T-helper 17 cell (primary cell): Measurements from ENCODE around the gene PDZRN4. TPM values are rescaled to one million over a fixed set of nuclear protein-coding genes. Genes with fewer than 3 reads are reported as not detected.
"Not testable (repeated sequence)": the region's sequence is repeated elsewhere in the genome, so short reads cannot be mapped to it uniquely, and the experiment has no call there.

Source experiments
- ATAC-seq: fragments of 150-1000 bp; cut with Tn5 transposase; 2 replicates; pipeline ENCODE4 v1.10.0; 2021; ENCODE audit warnings: mild to moderate bottlenecking, moderate library complexity
- DNase-seq, 3 donors: peaks; one replicate each; pipeline versions ENCODE4 v3.0.0 to v3.0.0-alpha.2; 2020 to 2021
- H3K9me3 ChIP-seq: one replicate; pipeline ENCODE4 v1.7.0; 2013; ENCODE audit warnings: low read length, mild to moderate bottlenecking; ENCODE audit not compliant: control insufficient read depth, poor library complexity, severe bottlenecking
- H3K27ac Mint-ChIP-seq: one replicate; pipeline ENCODE4 v1.8.0; 2022; ENCODE audit warnings: mild to moderate bottlenecking, moderate library complexity, mixed read lengths
- H3K27me3 Mint-ChIP-seq: one replicate; pipeline ENCODE4 v1.8.0; 2022; ENCODE audit warnings: mixed read lengths
- H3K36me3 Mint-ChIP-seq: one replicate; pipeline ENCODE4 v1.8.0; 2022; ENCODE audit warnings: low read depth, mixed read lengths
- H3K4me1 Mint-ChIP-seq: one replicate; pipeline ENCODE4 v1.8.0; 2022; ENCODE audit warnings: mild to moderate bottlenecking, mixed read lengths
- H3K4me3 Mint-ChIP-seq: one replicate; pipeline ENCODE4 v1.8.0; 2022; ENCODE audit warnings: mild to moderate bottlenecking, moderate library complexity, mixed read lengths
- total RNA-seq, 4 donors: library from RNA in 2 of 4; stranded (reverse) in 2 of 4; gene quantifications; one replicate each; pipeline ENCODE4 v1.2.3 and lab custom pipeline; 2022 to 2026

The PDZRN4 gene
- total RNA-seq, 2 donors from 2014 or later, result not detected

DNA sequence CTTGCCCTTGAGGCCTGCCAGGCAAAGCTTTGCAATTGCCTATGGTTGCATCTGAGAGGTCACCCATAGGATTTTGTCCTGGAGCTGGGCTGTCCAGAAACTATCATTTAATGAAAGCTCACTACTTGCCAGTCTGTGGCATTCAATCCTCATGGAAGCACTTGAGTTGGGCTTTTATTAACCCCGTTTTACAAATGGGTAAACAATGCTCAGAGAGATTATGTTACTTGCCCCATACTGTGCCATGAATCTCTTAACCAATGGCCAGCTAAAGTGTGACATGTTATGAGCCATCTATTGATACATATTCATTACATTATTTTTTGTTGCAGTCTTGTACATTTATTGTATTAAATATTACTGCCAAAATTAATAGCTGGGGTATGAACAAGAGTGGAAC, 35.9 kb downstream of the PDZRN4 start:
- H3K27ac Mint-ChIP-seq, result no peak overlapping the region
- H3K36me3 Mint-ChIP-seq, result no peaks in the 10 kb centered on the region
- peaks cover 5% of the 10 kb centered on the region for H3K9me3 ChIP-seq
- no peaks in the 10 kb centered on the region for H3K27me3 Mint-ChIP-seq
- ATAC-seq, result no peak
- H3K4me3 Mint-ChIP-seq, result no peak overlapping the region
- no peak for DNase-seq
- no peaks in the 10 kb centered on the region for H3K4me1 Mint-ChIP-seq

DNA sequence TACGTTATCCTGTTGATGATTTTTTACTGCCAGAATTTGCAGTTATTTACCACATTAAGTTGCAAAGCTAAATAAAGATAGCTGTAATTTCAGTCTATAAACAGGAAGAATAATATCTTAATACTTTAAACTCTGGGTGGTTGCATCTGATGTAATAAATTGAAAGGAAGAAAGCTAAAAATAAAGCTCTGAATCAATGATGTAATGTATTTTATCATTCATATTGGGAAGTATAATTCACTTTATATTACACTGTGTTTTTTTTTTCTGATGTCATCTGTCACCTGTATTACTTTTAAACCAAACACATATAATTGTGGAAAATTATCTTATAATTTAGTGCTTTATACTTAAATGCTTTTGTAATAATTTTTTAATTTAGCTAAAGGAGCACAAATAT, 37.1 kb downstream of the PDZRN4 start:
- H3K27ac Mint-ChIP-seq, result no peak overlapping the region

DNA sequence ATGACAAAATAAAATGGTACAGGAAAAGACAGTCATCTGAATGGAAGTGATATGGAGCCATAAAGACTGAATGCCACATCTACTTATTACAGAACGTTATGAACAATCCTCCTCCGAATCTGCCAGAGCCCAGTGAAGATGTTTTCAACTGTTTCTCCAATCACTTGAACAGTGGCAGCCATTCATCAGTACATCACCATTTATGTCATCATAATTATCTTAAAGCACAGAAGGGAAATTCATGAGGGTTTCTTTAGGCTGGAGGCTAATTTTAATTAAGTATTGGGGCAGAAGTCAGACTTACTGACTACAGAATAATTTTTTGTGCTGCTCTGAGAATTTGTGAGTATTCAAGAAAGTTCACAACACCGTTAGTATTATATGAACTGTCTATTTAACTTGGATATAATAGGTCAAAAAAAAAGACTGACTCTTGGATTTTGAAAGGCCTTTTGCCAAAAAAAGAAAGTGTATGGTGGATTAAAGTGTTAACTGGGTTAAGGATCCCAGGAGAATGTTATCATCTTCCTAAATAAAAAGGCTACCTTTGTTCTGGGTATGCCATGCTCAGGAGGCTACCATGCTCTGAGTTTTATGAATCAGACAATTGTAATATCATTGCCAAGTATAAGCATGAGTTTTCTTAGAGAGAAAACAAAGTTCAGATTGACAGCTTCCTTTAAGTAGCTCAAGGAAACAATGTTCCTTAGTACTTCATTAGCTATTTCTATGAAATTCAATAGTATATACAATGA, 40.1 kb downstream of the PDZRN4 start:
- no peaks in the 10 kb centered on the region for H3K4me1 Mint-ChIP-seq
- no peak for DNase-seq
- peaks cover 5% of the 10 kb centered on the region for H3K27me3 Mint-ChIP-seq
- ATAC-seq, result no peak
- no peak overlapping the region for H3K27ac Mint-ChIP-seq
- H3K36me3 Mint-ChIP-seq, result no peaks in the 10 kb centered on the region
- H3K9me3 ChIP-seq, result no peaks in the 10 kb centered on the region
- H3K4me3 Mint-ChIP-seq, result no peak overlapping the region

More for the DNA sequence above, 37.1 kb downstream of the PDZRN4 start:
- H3K4me1 Mint-ChIP-seq, result no peaks in the 10 kb centered on the region
- no peak overlapping the region for H3K4me3 Mint-ChIP-seq
- H3K36me3 Mint-ChIP-seq, result no peaks in the 10 kb centered on the region
- DNase-seq (no peak), ATAC-seq (no peak)
- H3K27me3 Mint-ChIP-seq, result peaks cover 3% of the 10 kb centered on the region
- peaks cover 5% of the 10 kb centered on the region for H3K9me3 ChIP-seq

DNA sequence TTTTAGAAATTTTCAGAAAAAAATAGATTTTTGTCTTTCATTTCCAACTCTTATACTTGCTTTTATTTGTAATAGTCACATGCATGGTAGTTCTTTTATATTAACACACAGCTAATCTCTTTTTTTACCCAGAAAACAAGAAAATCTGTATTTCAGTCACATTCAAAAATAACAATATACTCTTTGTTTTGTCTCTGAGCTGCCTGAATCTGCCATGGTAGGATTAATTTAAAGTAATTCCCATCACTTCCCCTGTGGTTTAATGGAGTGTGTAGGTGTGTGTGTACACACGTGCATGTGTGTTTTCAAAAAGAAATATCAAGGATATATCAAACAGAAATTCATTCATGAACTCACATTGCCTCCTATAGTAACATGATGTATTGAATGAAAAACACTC, 42.6 kb downstream of the PDZRN4 start:
- ATAC-seq, result no peak
- no peak for DNase-seq
- H3K4me1 Mint-ChIP-seq, result no peaks in the 10 kb centered on the region
- H3K27ac Mint-ChIP-seq, result no peak overlapping the region
- no peaks in the 10 kb centered on the region for H3K9me3 ChIP-seq
- peaks cover 5% of the 10 kb centered on the region for H3K27me3 Mint-ChIP-seq
- no peaks in the 10 kb centered on the region for H3K36me3 Mint-ChIP-seq
- H3K4me3 Mint-ChIP-seq, result no peak overlapping the region

DNA sequence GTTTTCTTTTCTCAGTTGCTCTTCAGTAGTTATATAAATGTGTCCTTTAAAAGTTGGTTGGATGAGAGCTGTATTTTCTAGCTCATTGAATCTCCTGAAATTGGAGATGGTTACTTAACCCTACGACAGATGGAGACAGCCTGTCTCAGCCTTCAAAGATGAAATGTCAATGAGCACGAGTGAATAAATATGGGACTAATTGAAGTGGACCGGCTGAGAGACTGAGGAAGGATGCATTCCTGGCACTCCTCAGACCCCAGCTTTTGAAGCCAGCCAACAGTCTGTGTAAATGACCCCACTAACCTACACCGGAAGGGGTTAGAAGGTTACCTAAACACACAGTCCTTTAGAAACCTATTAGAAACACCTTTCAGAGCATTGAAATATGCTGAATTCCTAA, 46.6 kb downstream of the PDZRN4 start:
- H3K27ac Mint-ChIP-seq, result no peak overlapping the region
- H3K27me3 Mint-ChIP-seq, result peaks cover 5% of the 10 kb centered on the region
- H3K9me3 ChIP-seq, result no peaks in the 10 kb centered on the region
- no peaks in the 10 kb centered on the region for H3K4me1 Mint-ChIP-seq
- H3K4me3 Mint-ChIP-seq, result no peak overlapping the region
- H3K36me3 Mint-ChIP-seq, result no peaks in the 10 kb centered on the region
- DNase-seq (no peak), ATAC-seq (no peak)

DNA sequence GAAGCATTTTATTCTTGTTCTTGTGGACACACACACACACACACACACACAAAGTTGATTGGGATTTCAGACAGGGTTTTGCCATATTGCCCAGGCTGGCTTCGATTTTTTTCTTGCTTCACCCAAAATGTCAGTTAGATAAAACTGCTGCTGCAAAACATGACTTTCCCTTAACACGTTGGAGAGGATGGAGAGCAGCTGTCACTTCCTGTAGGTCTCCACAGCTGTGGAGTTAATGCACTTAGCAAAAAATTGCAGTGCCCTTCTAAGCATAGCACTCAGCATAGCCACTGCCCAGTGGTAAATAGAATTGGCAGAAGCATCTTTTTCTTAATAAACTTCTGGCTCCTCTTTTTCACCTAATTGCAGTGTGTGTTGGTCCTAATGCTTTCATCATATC, 54.5 kb downstream of the PDZRN4 start:
- Mint-ChIP-seq H3K4me3 (no peak overlapping the region), H3K4me1 (peaks cover 3% of the 10 kb centered on the region), H3K27ac (no peak overlapping the region), H3K36me3 (no peaks in the 10 kb centered on the region), H3K27me3 (no peaks in the 10 kb centered on the region)
- H3K9me3 ChIP-seq, result no peaks in the 10 kb centered on the region
- DNase-seq, result no peak
- ATAC-seq, result no peak

DNA sequence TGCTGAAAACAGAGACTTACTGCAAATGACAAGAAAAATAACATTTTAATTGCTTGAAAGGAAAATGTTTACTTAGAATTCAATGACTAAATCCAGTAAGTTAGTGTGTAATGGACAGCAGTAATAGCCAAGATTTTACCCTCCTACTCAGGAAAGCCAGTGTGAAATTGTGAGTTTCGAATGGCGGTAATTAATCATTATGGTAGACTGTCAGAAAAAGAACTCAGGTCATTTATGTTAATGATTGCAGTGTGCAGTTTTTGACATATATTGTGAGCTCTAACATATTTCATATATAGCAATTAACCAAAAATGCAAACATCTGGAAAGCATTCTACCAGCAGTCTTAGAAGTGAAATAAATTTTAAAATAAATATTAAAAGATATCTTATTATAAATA, 60.3 kb downstream of the PDZRN4 start:
- H3K36me3 Mint-ChIP-seq, result no peaks in the 10 kb centered on the region
- H3K27ac Mint-ChIP-seq, result no peak overlapping the region
- peaks cover 7% of the 10 kb centered on the region for H3K27me3 Mint-ChIP-seq
- no peaks in the 10 kb centered on the region for H3K4me1 Mint-ChIP-seq
- DNase-seq (no peak), ATAC-seq (no peak)
- no peaks in the 10 kb centered on the region for H3K9me3 ChIP-seq
- H3K4me3 Mint-ChIP-seq, result no peak overlapping the region

DNA sequence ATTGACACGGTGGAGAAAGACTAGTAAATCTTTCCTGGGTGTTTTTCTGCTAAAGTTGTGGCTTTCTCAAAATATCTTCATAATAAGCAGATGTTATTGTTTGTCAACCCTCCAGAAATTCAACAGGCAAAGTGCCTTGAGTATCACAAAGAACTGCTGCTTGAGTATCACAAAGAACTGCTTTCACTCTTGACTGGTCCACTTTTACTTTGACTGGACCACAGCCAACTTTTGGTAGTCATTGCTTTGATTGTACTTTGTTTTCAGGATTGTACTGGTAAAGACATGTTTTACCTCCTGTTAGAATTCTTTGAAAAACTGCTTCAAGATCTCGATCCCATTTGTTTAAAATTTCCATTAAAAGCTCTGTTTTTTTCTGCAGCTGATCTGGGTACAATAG, 62.6 kb downstream of the PDZRN4 start:
- H3K27ac Mint-ChIP-seq, result no peak overlapping the region
- no peak overlapping the region for H3K4me3 Mint-ChIP-seq
- ATAC-seq (no peak), DNase-seq (no peak)
- no peaks in the 10 kb centered on the region for H3K36me3 Mint-ChIP-seq
- H3K9me3 ChIP-seq, result no peaks in the 10 kb centered on the region
- no peaks in the 10 kb centered on the region for H3K4me1 Mint-ChIP-seq
- H3K27me3 Mint-ChIP-seq, result peaks cover 7% of the 10 kb centered on the region

DNA sequence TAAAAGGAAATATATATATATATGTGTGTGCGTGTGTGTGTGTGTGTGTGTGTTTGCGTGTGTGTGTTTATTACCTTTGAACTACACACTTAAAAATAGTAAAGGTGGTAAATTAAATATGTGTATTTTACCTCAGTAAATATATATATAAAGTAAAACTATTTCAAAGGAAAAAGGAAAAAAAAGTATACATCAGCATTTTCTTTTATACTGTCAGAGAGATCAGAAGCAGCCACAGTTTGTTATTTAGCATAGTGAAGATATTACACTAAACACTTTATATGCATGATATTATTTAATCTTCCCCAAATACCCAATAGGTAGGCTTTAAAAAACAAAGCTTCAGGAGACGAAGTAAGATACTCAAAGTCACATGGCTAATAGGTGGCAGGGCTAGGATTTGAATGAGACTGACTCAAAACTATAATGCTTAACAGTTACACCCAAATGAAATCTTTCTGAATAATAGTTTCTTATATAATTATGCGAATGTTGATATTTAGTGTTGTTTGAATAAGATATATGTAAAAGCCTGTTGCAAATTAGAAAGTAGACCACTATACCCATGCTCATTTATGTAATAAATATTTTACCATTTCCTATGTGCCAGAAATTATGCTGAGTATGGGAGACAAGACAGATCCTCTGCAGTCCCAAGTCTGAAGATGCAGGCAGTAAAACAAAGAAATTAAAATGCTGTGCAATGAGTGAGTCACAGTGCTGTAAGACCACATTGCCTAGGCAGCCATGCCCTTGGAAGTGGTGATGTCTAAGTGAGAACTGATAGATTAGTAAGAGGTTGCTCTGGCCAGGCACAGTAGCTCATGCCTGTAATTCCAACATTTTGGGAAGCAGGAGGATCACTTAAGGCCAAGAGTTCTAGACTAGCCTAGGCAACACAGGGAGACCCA, 66.1 kb downstream of the PDZRN4 start:
- no peak overlapping the region for H3K27ac Mint-ChIP-seq
- no peaks in the 10 kb centered on the region for H3K36me3 Mint-ChIP-seq
- H3K9me3 ChIP-seq, result no peaks in the 10 kb centered on the region
- ATAC-seq (no peak), DNase-seq (no peak)
- peaks cover 5% of the 10 kb centered on the region for H3K27me3 Mint-ChIP-seq
- no peaks in the 10 kb centered on the region for H3K4me1 Mint-ChIP-seq
- no peak overlapping the region for H3K4me3 Mint-ChIP-seq

DNA sequence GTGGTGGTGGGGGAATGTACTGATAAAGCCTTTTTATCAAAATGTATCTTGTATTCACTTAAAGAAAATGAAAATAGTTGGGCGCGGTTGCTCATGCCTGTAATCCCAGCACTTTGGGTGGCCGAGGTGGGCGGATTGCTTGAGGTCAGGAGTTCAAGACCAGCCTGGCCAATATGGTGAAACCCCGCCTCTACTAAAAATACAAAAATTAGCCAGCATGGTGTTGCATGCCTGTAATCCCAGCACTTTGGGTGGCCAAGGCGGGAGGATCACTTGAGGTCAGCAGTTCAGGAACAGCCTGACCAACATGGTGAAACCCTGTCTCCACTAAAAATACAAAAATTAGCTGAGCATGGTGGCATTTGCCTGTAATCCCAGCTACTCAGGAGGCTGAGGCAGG, 75.1 kb downstream of the PDZRN4 start:
- not testable (repeated sequence) for H3K4me1 Mint-ChIP-seq, H3K4me3 Mint-ChIP-seq, H3K27ac Mint-ChIP-seq, H3K36me3 Mint-ChIP-seq, ATAC-seq, DNase-seq, H3K9me3 ChIP-seq
- peaks cover 17% of the 10 kb centered on the region for H3K27me3 Mint-ChIP-seq

DNA sequence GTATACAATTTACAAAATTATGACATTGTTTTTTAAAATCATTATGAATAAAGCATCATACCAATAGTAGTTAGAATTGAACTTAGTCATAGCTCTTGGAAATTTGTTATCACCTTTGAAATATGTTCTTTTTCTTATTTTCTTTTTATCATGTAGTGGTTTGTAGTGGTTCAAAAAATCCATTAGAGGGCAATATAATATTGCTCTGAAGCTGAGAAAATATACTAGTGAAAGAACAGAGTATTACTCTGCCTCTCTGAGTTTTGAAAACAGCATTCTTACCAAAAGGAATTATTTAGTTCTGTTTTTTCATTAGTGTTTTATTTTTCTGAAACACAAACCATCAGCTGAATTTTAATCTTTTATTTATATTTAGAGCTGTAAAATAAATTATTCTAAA, 76.2 kb downstream of the PDZRN4 start:
- no peaks in the 10 kb centered on the region for H3K36me3 Mint-ChIP-seq
- H3K4me3 Mint-ChIP-seq, result no peak overlapping the region
- DNase-seq (no peak), ATAC-seq (no peak)
- H3K27me3 Mint-ChIP-seq, result peaks cover 17% of the 10 kb centered on the region
- H3K9me3 ChIP-seq, result no peaks in the 10 kb centered on the region
- H3K4me1 Mint-ChIP-seq, result no peaks in the 10 kb centered on the region
- no peak overlapping the region for H3K27ac Mint-ChIP-seq

DNA sequence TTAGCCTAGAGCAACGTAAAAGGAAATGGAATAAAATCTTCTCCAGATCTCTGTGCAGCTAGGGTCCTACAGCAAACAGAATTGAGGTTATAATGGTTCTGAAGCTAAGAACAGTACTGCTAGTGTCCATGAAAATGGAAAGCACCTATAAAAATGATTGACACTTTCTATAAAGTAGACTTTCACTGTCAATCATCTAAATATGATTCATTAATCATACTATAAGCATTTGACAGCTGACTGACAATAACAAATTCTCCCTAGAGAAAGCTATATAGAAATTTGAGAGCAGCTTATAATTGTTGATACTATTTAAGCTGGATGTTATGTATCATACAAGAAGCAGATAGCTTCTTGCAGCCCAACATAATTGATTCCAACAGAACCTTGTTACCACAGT, 80.9 kb downstream of the PDZRN4 start:
- DNase-seq, result no peak
- H3K36me3 Mint-ChIP-seq, result no peaks in the 10 kb centered on the region

DNA sequence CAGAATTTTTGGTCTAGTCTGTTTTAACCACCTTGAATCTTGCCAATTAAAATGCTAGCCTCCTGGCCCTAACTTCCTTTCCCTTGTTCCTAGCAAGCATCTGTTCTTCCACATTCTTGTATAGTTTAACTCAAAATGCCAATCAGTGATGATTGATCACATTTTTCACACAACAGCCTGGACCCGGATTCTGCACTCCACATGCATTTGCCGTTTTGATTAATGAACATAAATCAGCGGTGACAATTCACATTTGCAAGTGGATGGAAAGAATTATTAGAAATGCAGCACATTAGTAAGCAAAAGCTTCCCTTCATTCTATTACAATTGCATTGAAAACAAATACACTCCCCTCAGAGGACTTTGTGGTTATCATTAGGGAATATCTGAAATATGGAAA, 83.4 kb downstream of the PDZRN4 start:
- H3K9me3 ChIP-seq, result no peaks in the 10 kb centered on the region
- H3K27me3 Mint-ChIP-seq, result peaks cover 44% of the 10 kb centered on the region
- no peak overlapping the region for H3K27ac Mint-ChIP-seq
- ATAC-seq, result no peak
- no peak overlapping the region for H3K4me3 Mint-ChIP-seq
- H3K36me3 Mint-ChIP-seq, result no peaks in the 10 kb centered on the region
- H3K4me1 Mint-ChIP-seq, result no peaks in the 10 kb centered on the region
- no peak for DNase-seq

More for the DNA sequence above, 80.9 kb downstream of the PDZRN4 start:
- no peak overlapping the region for H3K27ac Mint-ChIP-seq
- no peak overlapping the region for H3K4me3 Mint-ChIP-seq
- peaks cover 30% of the 10 kb centered on the region for H3K27me3 Mint-ChIP-seq
- no peak for ATAC-seq
- H3K9me3 ChIP-seq, result no peaks in the 10 kb centered on the region
- no peaks in the 10 kb centered on the region for H3K4me1 Mint-ChIP-seq
